ENCODE data around the gene CDS1.

DNA sequence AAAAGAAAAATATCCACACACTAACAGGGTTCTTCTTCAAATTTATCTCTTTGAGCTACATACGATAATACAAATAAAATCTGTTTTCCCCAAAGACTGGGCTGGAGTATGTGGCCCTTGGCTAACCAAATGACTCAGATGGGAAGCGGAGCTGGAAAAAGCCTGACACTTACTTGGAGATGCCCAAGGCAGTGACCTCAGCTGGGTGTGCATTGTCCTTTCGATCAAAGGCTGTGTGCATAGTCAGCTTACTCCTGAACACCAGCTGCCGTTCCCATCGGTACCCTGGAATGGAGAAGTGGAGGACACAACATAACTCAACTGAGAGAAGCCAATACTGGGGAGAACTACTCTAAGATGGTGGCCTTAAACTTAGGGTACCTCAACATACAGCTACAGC lies 95.1 kb downstream of the CDS1 start:
- TF ChIP-seq CTCF (IDR thresholded peaks at IDR 0.05; ENCODE audit: low read depth, low read length) (no peak), MAX (IDR thresholded peaks at IDR 0.05; ENCODE audit: low read depth, low read length) (no peak), POLR2A (IDR thresholded peaks at IDR 0.05; ENCODE audit: extremely low read depth, insufficient read length) (no peak), MYC (IDR thresholded peaks at IDR 0.05; ENCODE audit: low read depth, low read length) (no peak)

Measured in NB4 (cell line).